ENCODE results near the gene CSTPP1. TPM values are rescaled to one million over a fixed set of nuclear protein-coding genes. Genes with fewer than 3 reads are reported as not detected.

The CSTPP1 gene
- total RNA-seq, 4 donors from 2014 or later: 18.3 to 27.0 (median 24.6) TPM

- TF ChIP-seq POLR2A (IDR thresholded peaks at IDR 0.05) (no peak), EP300 (IDR thresholded peaks at IDR 0.05; ENCODE audit: low read depth) (no peak), POLR2AphosphoS5 (IDR thresholded peaks at IDR 0.05) (no peak)
- TF ChIP-seq, protein P1, sequence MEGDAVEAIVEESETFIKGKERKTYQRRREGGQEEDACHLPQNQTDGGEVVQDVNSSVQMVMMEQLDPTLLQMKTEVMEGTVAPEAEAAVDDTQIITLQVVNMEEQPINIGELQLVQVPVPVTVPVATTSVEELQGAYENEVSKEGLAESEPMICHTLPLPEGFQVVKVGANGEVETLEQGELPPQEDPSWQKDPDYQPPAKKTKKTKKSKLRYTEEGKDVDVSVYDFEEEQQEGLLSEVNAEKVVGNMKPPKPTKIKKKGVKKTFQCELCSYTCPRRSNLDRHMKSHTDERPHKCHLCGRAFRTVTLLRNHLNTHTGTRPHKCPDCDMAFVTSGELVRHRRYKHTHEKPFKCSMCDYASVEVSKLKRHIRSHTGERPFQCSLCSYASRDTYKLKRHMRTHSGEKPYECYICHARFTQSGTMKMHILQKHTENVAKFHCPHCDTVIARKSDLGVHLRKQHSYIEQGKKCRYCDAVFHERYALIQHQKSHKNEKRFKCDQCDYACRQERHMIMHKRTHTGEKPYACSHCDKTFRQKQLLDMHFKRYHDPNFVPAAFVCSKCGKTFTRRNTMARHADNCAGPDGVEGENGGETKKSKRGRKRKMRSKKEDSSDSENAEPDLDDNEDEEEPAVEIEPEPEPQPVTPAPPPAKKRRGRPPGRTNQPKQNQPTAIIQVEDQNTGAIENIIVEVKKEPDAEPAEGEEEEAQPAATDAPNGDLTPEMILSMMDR (IDR thresholded peaks at IDR 0.05): no peak
- Histone ChIP-seq H3K4me3 (no peak overlapping the region), H3K36me3 (no peaks in the 10 kb centered on the region), H3K4me1 (peaks cover 0 to 8% (median 4%) of the 10 kb centered on the region in 4 donors), H3K27me3 (no peaks in the 10 kb centered on the region), H3K9me3 (no peaks in the 10 kb centered on the region), H3K27ac (no peak overlapping the region)
- in situ Hi-C loops (cut with MboI; ENCODE audit: low pct_ligation_motif_present in 1 of 4, low pct_unique_long_range_greater_than_20kb in 1 of 4, low sequenced_read_pairs in 3 of 4) (no loop called here), intact Hi-C loops (cut with DNase I; ENCODE audit: low total_unique reads) (no loop called here)
- 77 to 100% methylated on average over 1 to 2 of the region's 2 CpGs for WGBS, 2 donors (ENCODE audit: low coverage in 1 of 2)
- DNase-seq: no peak
Observed at GRCh38 chr11:47131136-47131535, 194.6 kb downstream of the CSTPP1 start.

- H3K27me3 ChIP-seq: no peaks in the 10 kb centered on the region
- H3K4me3 ChIP-seq: no peak overlapping the region
- H3K4me1 ChIP-seq: peaks cover 0 to 8% (median 2%) of the 10 kb centered on the region in 4 donors
- intact Hi-C loops (cut with DNase I; ENCODE audit: low total_unique reads): no loop called here
- in situ Hi-C loops (cut with MboI; ENCODE audit: low pct_ligation_motif_present in 1 of 4, low pct_unique_long_range_greater_than_20kb in 1 of 4, low sequenced_read_pairs in 3 of 4): no loop called here
- no peak overlapping the region for H3K27ac ChIP-seq
- TF ChIP-seq EP300 (IDR thresholded peaks at IDR 0.05; ENCODE audit: low read depth) (no peak), POLR2AphosphoS5 (IDR thresholded peaks at IDR 0.05) (no peak), POLR2A (IDR thresholded peaks at IDR 0.05) (no peak)
- TF ChIP-seq, protein P1 (IDR thresholded peaks at IDR 0.05): no peak
- DNase-seq: no peak
- H3K9me3 ChIP-seq: no peaks in the 10 kb centered on the region
- no peaks in the 10 kb centered on the region for H3K36me3 ChIP-seq
Observed at GRCh38 chr11:47132490-47132889, 195.9 kb downstream of the CSTPP1 start.

GRCh38 chr11:47132981-47133380, 196.4 kb downstream of the CSTPP1 start:
- peaks cover 0 to 8% (median 2%) of the 10 kb centered on the region in 4 donors for H3K4me1 ChIP-seq
- H3K27ac ChIP-seq: no peak overlapping the region
- H3K36me3 ChIP-seq: no peaks in the 10 kb centered on the region
- H3K9me3 ChIP-seq: no peaks in the 10 kb centered on the region
- DNase-seq: no peak
- TF ChIP-seq POLR2A (IDR thresholded peaks at IDR 0.05) (no peak), EP300 (IDR thresholded peaks at IDR 0.05; ENCODE audit: low read depth) (no peak), POLR2AphosphoS5 (IDR thresholded peaks at IDR 0.05) (no peak)
- TF ChIP-seq, protein P1 (IDR thresholded peaks at IDR 0.05): no peak
- 20 to 43% methylated on average over 1 of the region's 1 CpG for whole genome bisulfite sequencing, 2 donors (ENCODE audit: low coverage in 1 of 2)
- in situ Hi-C loops (cut with MboI; ENCODE audit: low pct_ligation_motif_present in 1 of 4, low pct_unique_long_range_greater_than_20kb in 1 of 4, low sequenced_read_pairs in 3 of 4): no loop called here
- no peaks in the 10 kb centered on the region for H3K27me3 ChIP-seq
- H3K4me3 ChIP-seq: no peak overlapping the region
- intact Hi-C loops (cut with DNase I; ENCODE audit: low total_unique reads): no loop called here

GRCh38 chr11:47136327-47136726, 199.8 kb downstream of the CSTPP1 start:
- H3K4me3 ChIP-seq: no peak overlapping the region
- intact Hi-C loops (cut with DNase I; ENCODE audit: low total_unique reads) (no loop called here), in situ Hi-C loops (cut with MboI; ENCODE audit: low pct_ligation_motif_present in 1 of 4, low pct_unique_long_range_greater_than_20kb in 1 of 4, low sequenced_read_pairs in 3 of 4) (no loop called here)
- peaks cover 0 to 8% (median 2%) of the 10 kb centered on the region in 4 donors for H3K4me1 ChIP-seq
- TF ChIP-seq EP300 (IDR thresholded peaks at IDR 0.05; ENCODE audit: low read depth) (no peak), POLR2A (IDR thresholded peaks at IDR 0.05) (no peak)
- H3K27me3 ChIP-seq: no peaks in the 10 kb centered on the region
- no peak overlapping the region for H3K27ac ChIP-seq
- no peaks in the 10 kb centered on the region for H3K9me3 ChIP-seq
- no peak for DNase-seq
- WGBS, 2 donors (ENCODE audit: low coverage in 1 of 2): 67 to 89% methylated on average over 1 to 3 of the region's 3 CpGs
- H3K36me3 ChIP-seq: no peaks in the 10 kb centered on the region

GRCh38 chr11:47136921-47137320, 200.4 kb downstream of the CSTPP1 start:
- intact Hi-C loops (cut with DNase I; ENCODE audit: low total_unique reads) (no loop called here), in situ Hi-C loops (cut with MboI; ENCODE audit: low pct_ligation_motif_present in 1 of 4, low pct_unique_long_range_greater_than_20kb in 1 of 4, low sequenced_read_pairs in 3 of 4) (no loop called here)
- no peak for TF ChIP-seq POLR2A (IDR thresholded peaks at IDR 0.05)
- TF ChIP-seq, protein P1 (IDR thresholded peaks at IDR 0.05): no peak
- no peak for TF ChIP-seq EP300 (IDR thresholded peaks at IDR 0.05; ENCODE audit: low read depth)
- no peak for TF ChIP-seq POLR2AphosphoS5 (IDR thresholded peaks at IDR 0.05)
- no peak overlapping the region for H3K4me3 ChIP-seq
- no peak for DNase-seq
- WGBS, 2 donors (ENCODE audit: low coverage in 1 of 2): 95 to 98% methylated on average over 3 of the region's 3 CpGs
- no peaks in the 10 kb centered on the region for H3K36me3 ChIP-seq
- no peaks in the 10 kb centered on the region for H3K27me3 ChIP-seq
- H3K27ac ChIP-seq: no peak overlapping the region
- H3K4me1 ChIP-seq: peaks cover 0 to 8% (median 2%) of the 10 kb centered on the region in 4 donors
- no peaks in the 10 kb centered on the region for H3K9me3 ChIP-seq
